ENCODE measurements around the gene TCF15.

GRCh38 chr20:572727-573126, 37.4 kb downstream of the TCF15 start:
- no peak for TF ChIP-seq POLR2A (IDR thresholded peaks at IDR 0.05; ENCODE audit: low read depth, low read length)
- no peak for TF ChIP-seq CTCF (conservative IDR thresholded peaks at IDR 0.05; ENCODE audit: low read depth, low read length)
- TF ChIP-seq RCOR1 (IDR thresholded peaks at IDR 0.05; ENCODE audit: insufficient replicate concordance, low read length): no peak
- TF ChIP-seq, protein P1, sequence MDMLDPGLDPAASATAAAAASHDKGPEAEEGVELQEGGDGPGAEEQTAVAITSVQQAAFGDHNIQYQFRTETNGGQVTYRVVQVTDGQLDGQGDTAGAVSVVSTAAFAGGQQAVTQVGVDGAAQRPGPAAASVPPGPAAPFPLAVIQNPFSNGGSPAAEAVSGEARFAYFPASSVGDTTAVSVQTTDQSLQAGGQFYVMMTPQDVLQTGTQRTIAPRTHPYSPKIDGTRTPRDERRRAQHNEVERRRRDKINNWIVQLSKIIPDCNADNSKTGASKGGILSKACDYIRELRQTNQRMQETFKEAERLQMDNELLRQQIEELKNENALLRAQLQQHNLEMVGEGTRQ (IDR thresholded peaks at IDR 0.05; ENCODE audit: low read depth, low read length): no peak
- TF ChIP-seq MAZ (IDR thresholded peaks at IDR 0.05; ENCODE audit: borderline replicate concordance, low read depth, low read length): no peak
- no peak for TF ChIP-seq MAFK (IDR thresholded peaks at IDR 0.05; ENCODE audit: low read depth, low read length)

Measured in IMR-90 (cell line).